ENCODE measurements around the gene CYRIA.

CYRIA gene

DNA sequence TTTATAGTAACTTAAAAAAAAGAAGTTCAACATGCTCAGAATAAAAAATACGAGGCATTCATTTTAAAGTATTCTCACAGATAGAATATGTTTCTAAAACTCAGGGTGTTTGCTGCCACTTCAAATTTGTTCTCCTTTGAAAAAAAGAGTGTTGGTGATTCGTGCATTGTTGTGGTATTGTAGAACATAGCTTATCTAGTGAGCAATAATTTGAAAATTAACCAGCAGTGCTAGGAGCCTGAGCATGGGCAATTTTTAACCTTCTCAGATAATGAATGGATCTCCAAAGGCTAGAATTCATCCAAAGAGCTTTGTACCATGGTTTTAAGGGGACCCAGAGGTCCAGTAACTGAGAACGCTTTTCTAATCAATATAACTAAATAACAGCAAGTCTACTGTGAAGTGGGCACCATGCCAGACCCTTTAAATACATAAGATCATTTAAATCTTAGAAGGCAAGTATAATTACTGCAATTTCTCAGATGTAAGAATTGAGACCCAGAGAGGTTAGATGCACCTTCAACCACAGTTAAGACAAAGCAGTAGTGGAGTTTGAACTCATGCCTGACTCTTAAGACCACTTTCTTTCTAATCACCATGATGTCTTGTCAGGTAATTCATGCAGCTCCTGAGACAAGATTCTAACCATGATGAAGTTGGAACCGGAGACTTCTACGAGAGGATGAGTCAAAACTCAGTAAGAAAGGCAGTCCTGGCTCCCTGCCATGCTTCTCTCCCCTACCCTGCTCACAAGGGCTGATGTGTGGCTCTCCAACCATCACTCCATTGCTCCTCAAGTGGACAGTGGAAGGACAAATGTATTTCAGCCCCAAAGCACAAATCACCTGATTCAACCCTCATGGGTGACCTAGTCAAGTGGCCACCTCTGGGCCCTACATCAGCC is 3.4 kb downstream of the CYRIA start:
- TF ChIP-seq NFIC (IDR thresholded peaks at IDR 0.05) (no peak), EGR1 (IDR thresholded peaks at IDR 0.05) (no peak), ZBTB7A (IDR thresholded peaks at IDR 0.05; ENCODE audit: low read depth) (no peak), YY1 (IDR thresholded peaks at IDR 0.05; ENCODE audit: low read depth) (no peak), TCF12 (IDR thresholded peaks at IDR 0.05; ENCODE audit: low read depth) (no peak), TAF1 (IDR thresholded peaks at IDR 0.05; ENCODE audit: low read depth) (no peak), TEAD4 (IDR thresholded peaks at IDR 0.05) (no peak), CREB1 (IDR thresholded peaks at IDR 0.05; ENCODE audit: low read depth) (no peak), RAD21 (IDR thresholded peaks at IDR 0.05; ENCODE audit: low read depth) (no peak), EP300 (IDR thresholded peaks at IDR 0.05; ENCODE audit: borderline replicate concordance) (no peak), USF1 (IDR thresholded peaks at IDR 0.05) (no peak), CEBPB (IDR thresholded peaks at IDR 0.05) (no peak)
- TF ChIP-seq, protein P1, sequence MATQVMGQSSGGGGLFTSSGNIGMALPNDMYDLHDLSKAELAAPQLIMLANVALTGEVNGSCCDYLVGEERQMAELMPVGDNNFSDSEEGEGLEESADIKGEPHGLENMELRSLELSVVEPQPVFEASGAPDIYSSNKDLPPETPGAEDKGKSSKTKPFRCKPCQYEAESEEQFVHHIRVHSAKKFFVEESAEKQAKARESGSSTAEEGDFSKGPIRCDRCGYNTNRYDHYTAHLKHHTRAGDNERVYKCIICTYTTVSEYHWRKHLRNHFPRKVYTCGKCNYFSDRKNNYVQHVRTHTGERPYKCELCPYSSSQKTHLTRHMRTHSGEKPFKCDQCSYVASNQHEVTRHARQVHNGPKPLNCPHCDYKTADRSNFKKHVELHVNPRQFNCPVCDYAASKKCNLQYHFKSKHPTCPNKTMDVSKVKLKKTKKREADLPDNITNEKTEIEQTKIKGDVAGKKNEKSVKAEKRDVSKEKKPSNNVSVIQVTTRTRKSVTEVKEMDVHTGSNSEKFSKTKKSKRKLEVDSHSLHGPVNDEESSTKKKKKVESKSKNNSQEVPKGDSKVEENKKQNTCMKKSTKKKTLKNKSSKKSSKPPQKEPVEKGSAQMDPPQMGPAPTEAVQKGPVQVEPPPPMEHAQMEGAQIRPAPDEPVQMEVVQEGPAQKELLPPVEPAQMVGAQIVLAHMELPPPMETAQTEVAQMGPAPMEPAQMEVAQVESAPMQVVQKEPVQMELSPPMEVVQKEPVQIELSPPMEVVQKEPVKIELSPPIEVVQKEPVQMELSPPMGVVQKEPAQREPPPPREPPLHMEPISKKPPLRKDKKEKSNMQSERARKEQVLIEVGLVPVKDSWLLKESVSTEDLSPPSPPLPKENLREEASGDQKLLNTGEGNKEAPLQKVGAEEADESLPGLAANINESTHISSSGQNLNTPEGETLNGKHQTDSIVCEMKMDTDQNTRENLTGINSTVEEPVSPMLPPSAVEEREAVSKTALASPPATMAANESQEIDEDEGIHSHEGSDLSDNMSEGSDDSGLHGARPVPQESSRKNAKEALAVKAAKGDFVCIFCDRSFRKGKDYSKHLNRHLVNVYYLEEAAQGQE (IDR thresholded peaks at IDR 0.05; ENCODE audit: low read depth) = no peak

DNA sequence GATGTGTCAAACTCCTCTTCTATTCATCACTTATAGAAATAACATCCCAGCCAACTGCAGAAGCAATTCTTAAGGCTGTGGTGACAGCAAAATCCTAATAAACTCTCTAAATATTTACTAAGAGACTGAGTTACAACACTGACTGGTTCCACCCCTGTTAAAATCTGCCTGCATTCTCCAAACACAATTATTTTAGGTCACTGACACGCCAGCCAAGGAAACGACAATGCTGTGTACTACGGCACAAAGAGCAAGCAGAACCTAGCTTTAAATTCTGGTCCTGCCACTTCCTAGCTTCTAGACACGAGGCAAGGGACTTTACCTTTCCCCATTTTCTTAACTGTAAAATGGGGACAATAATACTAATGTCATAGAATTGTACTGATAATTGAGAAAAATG is 4.1 kb downstream of the CYRIA start:
- TF ChIP-seq RAD21 (IDR thresholded peaks at IDR 0.05; ENCODE audit: low read depth) (no peak), FOXM1 (IDR thresholded peaks at IDR 0.05; ENCODE audit: borderline replicate concordance, low read depth) (no peak), TEAD4 (IDR thresholded peaks at IDR 0.05) (no peak), TAF1 (IDR thresholded peaks at IDR 0.05; ENCODE audit: low read depth) (no peak), ZBTB7A (IDR thresholded peaks at IDR 0.05; ENCODE audit: low read depth) (no peak), CREB1 (IDR thresholded peaks at IDR 0.05; ENCODE audit: low read depth) (no peak), YY1 (IDR thresholded peaks at IDR 0.05; ENCODE audit: low read depth) (no peak), CEBPB (IDR thresholded peaks at IDR 0.05) (no peak), TCF12 (IDR thresholded peaks at IDR 0.05; ENCODE audit: low read depth) (no peak), EGR1 (IDR thresholded peaks at IDR 0.05) (no peak), USF1 (IDR thresholded peaks at IDR 0.05) (no peak)
- TF ChIP-seq, protein P1 (IDR thresholded peaks at IDR 0.05; ENCODE audit: low read depth) = no peak

GRCh38 chr2:16660556-16660955 is 5.1 kb downstream of the CYRIA start:
- TF ChIP-seq EP300 (IDR thresholded peaks at IDR 0.05; ENCODE audit: borderline replicate concordance) = no peak
- no peak for TF ChIP-seq NFIC (IDR thresholded peaks at IDR 0.05)
- no peak for TF ChIP-seq RAD21 (IDR thresholded peaks at IDR 0.05; ENCODE audit: low read depth)
- no peak for TF ChIP-seq CEBPB (IDR thresholded peaks at IDR 0.05)
- no peak for TF ChIP-seq ZBTB7A (IDR thresholded peaks at IDR 0.05; ENCODE audit: low read depth)
- TF ChIP-seq, protein P1 (IDR thresholded peaks at IDR 0.05; ENCODE audit: low read depth) = no peak
- TF ChIP-seq, protein P2, sequence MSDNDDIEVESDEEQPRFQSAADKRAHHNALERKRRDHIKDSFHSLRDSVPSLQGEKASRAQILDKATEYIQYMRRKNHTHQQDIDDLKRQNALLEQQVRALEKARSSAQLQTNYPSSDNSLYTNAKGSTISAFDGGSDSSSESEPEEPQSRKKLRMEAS (IDR thresholded peaks at IDR 0.05) = no peak
- TF ChIP-seq USF1 (IDR thresholded peaks at IDR 0.05) = no peak
- TF ChIP-seq YY1 (IDR thresholded peaks at IDR 0.05; ENCODE audit: low read depth) = no peak
- TF ChIP-seq TAF1 (IDR thresholded peaks at IDR 0.05; ENCODE audit: low read depth) = no peak
- TF ChIP-seq TEAD4 (IDR thresholded peaks at IDR 0.05) = no peak
- no peak for TF ChIP-seq FOXM1 (IDR thresholded peaks at IDR 0.05; ENCODE audit: borderline replicate concordance, low read depth)
- TF ChIP-seq CREB1 (IDR thresholded peaks at IDR 0.05; ENCODE audit: low read depth) = no peak
- no peak for TF ChIP-seq EGR1 (IDR thresholded peaks at IDR 0.05)
- TF ChIP-seq TCF12 (IDR thresholded peaks at IDR 0.05; ENCODE audit: low read depth) = no peak
